ENCODE data around the gene CHMP4A. TPM values are rescaled to one million over a fixed set of nuclear protein-coding genes. Genes with fewer than 3 reads are reported as not detected.
"Not testable (repeated sequence)": the region's sequence is repeated elsewhere in the genome, so short reads cannot be mapped to it uniquely, and the experiment has no call there.

CHMP4A gene
- total RNA-seq, 1 donor from 2014 or later: 32.2 TPM

GRCh38 chr14:24219521-24219920 lies 6.2 kb upstream of the CHMP4A start:
- H3K9me3 Mint-ChIP-seq (ENCODE audit: unreplicated experiment): no peaks in the 10 kb centered on the region
- H3K79me2 ChIP-seq (ENCODE audit: insufficient read depth, low read length): peaks cover 60% of the 10 kb centered on the region
- no peaks in the 10 kb centered on the region for H3K9me3 ChIP-seq (ENCODE audit: insufficient read depth, low read depth, low read length)
- peaks cover 9% of the 10 kb centered on the region for H3K36me3 Mint-ChIP-seq (ENCODE audit: low read depth, unreplicated experiment)
- H3K4me1 Mint-ChIP-seq (ENCODE audit: low read depth, unreplicated experiment): peaks cover 12% of the 10 kb centered on the region
- TF ChIP-seq CTCF (IDR thresholded peaks at IDR 0.05; ENCODE audit: insufficient read depth, low read depth, low read length): no peak
- no peak for TF ChIP-seq EZH2 (IDR thresholded peaks at IDR 0.05; ENCODE audit: insufficient read depth, low read length)
- no peak overlapping the region for H3K4me3 ChIP-seq (ENCODE audit: insufficient read depth, low read depth, low read length)
- DNase-seq (ENCODE audit: low read depth) (no peak), FAIRE-seq (no peak)
- no peak overlapping the region for H3K9ac ChIP-seq (ENCODE audit: low read length)
- no peak overlapping the region for H3K4me3 Mint-ChIP-seq (ENCODE audit: unreplicated experiment)
- no peak overlapping the region for H3K27ac Mint-ChIP-seq (ENCODE audit: unreplicated experiment)
- no peaks in the 10 kb centered on the region for H3K27me3 Mint-ChIP-seq (ENCODE audit: low read depth, unreplicated experiment)
- peaks cover 3% of the 10 kb centered on the region for H3K4me1 ChIP-seq (ENCODE audit: insufficient read depth, low read length)
- H3K27me3 ChIP-seq (ENCODE audit: insufficient read depth, low read length): no peaks in the 10 kb centered on the region
- H2AFZ ChIP-seq (ENCODE audit: low read depth, low read length): no peak overlapping the region
- H4K20me1 ChIP-seq (ENCODE audit: insufficient read depth, low read length): peaks cover 5% of the 10 kb centered on the region
- H3K36me3 ChIP-seq (ENCODE audit: insufficient read depth, low read length): no peaks in the 10 kb centered on the region
- no peak overlapping the region for H3K4me2 ChIP-seq (ENCODE audit: low read length)
- H3K27ac ChIP-seq (ENCODE audit: low read depth, low read length): no peak overlapping the region

GRCh38 chr14:24219080-24219479 lies 5.8 kb upstream of the CHMP4A start:
- FAIRE-seq (no peak), DNase-seq (ENCODE audit: low read depth) (no peak)
- Histone ChIP-seq H3K9ac (ENCODE audit: low read length) (no peak overlapping the region), H3K36me3 (ENCODE audit: insufficient read depth, low read length) (no peaks in the 10 kb centered on the region), H3K4me3 (ENCODE audit: insufficient read depth, low read depth, low read length) (no peak overlapping the region), H4K20me1 (ENCODE audit: insufficient read depth, low read length) (peaks cover 5% of the 10 kb centered on the region), H2AFZ (ENCODE audit: low read depth, low read length) (no peak overlapping the region), H3K4me2 (ENCODE audit: low read length) (no peak overlapping the region), H3K9me3 (ENCODE audit: insufficient read depth, low read depth, low read length) (no peaks in the 10 kb centered on the region), H3K4me1 (ENCODE audit: insufficient read depth, low read length) (peaks cover 3% of the 10 kb centered on the region), H3K27ac (ENCODE audit: low read depth, low read length) (no peak overlapping the region), H3K79me2 (ENCODE audit: insufficient read depth, low read length) (peaks cover 57% of the 10 kb centered on the region), H3K27me3 (ENCODE audit: insufficient read depth, low read length) (no peaks in the 10 kb centered on the region)
- no peak for TF ChIP-seq EZH2 (IDR thresholded peaks at IDR 0.05; ENCODE audit: insufficient read depth, low read length)
- TF ChIP-seq CTCF (IDR thresholded peaks at IDR 0.05; ENCODE audit: insufficient read depth, low read depth, low read length): no peak
- H3K27me3 Mint-ChIP-seq (ENCODE audit: low read depth, unreplicated experiment): no peaks in the 10 kb centered on the region
- H3K27ac Mint-ChIP-seq (ENCODE audit: unreplicated experiment): no peak overlapping the region
- no peak overlapping the region for H3K4me3 Mint-ChIP-seq (ENCODE audit: unreplicated experiment)
- no peaks in the 10 kb centered on the region for H3K9me3 Mint-ChIP-seq (ENCODE audit: unreplicated experiment)
- H3K36me3 Mint-ChIP-seq (ENCODE audit: low read depth, unreplicated experiment): peaks cover 7% of the 10 kb centered on the region
- peaks cover 8% of the 10 kb centered on the region for H3K4me1 Mint-ChIP-seq (ENCODE audit: low read depth, unreplicated experiment)

GRCh38 chr14:24216876-24217275 lies 3.6 kb upstream of the CHMP4A start:
- peaks cover 45% of the 10 kb centered on the region for H3K79me2 ChIP-seq (ENCODE audit: insufficient read depth, low read length)
- not testable (repeated sequence) for H3K4me2 ChIP-seq (ENCODE audit: low read length); H2AFZ ChIP-seq (ENCODE audit: low read depth, low read length); H3K27me3 Mint-ChIP-seq (ENCODE audit: low read depth, unreplicated experiment); H3K9ac ChIP-seq (ENCODE audit: low read length); H3K9me3 Mint-ChIP-seq (ENCODE audit: unreplicated experiment); H3K4me1 Mint-ChIP-seq (ENCODE audit: low read depth, unreplicated experiment); DNase-seq (ENCODE audit: low read depth); H3K27me3 ChIP-seq (ENCODE audit: insufficient read depth, low read length); FAIRE-seq; H4K20me1 ChIP-seq (ENCODE audit: insufficient read depth, low read length); H3K4me3 ChIP-seq (ENCODE audit: insufficient read depth, low read depth, low read length); H3K4me3 Mint-ChIP-seq (ENCODE audit: unreplicated experiment); H3K27ac ChIP-seq (ENCODE audit: low read depth, low read length); H3K27ac Mint-ChIP-seq (ENCODE audit: unreplicated experiment); H3K36me3 Mint-ChIP-seq (ENCODE audit: low read depth, unreplicated experiment); H3K36me3 ChIP-seq (ENCODE audit: insufficient read depth, low read length); H3K4me1 ChIP-seq (ENCODE audit: insufficient read depth, low read length); H3K9me3 ChIP-seq (ENCODE audit: insufficient read depth, low read depth, low read length)

All from astrocyte (in vitro differentiated cells and primary cell).